Neural cell (in vitro differentiated cells): ENCODE data around the gene GRIA1.

Experiments used
- EP300 ChIP-seq: fragments of 450-650 bp; conservative IDR thresholded peaks from 2 replicates; pipeline ENCODE4 v1.6.1; 2014; ENCODE audit warnings: antibody characterized with exemption, mild to moderate bottlenecking, moderate library complexity; ENCODE audit not compliant: poor library complexity, severe bottlenecking
- EZH2 ChIP-seq: fragments of 200-600, 300-800 bp; shearing (Covaris generic), sonication (generic); IDR thresholded peaks from 2 replicates; pipeline ENCODE4 v1.6.1; 2014; ENCODE audit warnings: antibody characterized with exemption, low read length, borderline replicate concordance, mild to moderate bottlenecking; ENCODE audit not compliant: insufficient read depth, poor library complexity, severe bottlenecking
- POLR2AphosphoS5 ChIP-seq: IDR thresholded peaks from 2 replicates; pipeline ENCODE4 v1.6.1; 2012
- RAD21 ChIP-seq: fragments of 450-650 bp; conservative IDR thresholded peaks from 2 replicates; pipeline ENCODE4 v1.6.1; 2014; ENCODE audit warnings: antibody characterized with exemption, mild to moderate bottlenecking, moderate library complexity
- TAF1 ChIP-seq: IDR thresholded peaks from 2 replicates; pipeline ENCODE4 v1.6.1; 2012; ENCODE audit warnings: low read depth
- TF ChIP-seq, protein P1 (sequence below): fragments of 450-650 bp; IDR thresholded peaks from 2 replicates; pipeline ENCODE4 v1.5.1; 2014; ENCODE audit warnings: antibody characterized with exemption, mild to moderate bottlenecking, moderate library complexity; ENCODE audit not compliant: poor library complexity, severe bottlenecking
- TF ChIP-seq, protein P2 (sequence below): IDR thresholded peaks from 2 replicates; pipeline ENCODE4 v1.6.1; 2012; ENCODE audit warnings: borderline replicate concordance

DNA sequence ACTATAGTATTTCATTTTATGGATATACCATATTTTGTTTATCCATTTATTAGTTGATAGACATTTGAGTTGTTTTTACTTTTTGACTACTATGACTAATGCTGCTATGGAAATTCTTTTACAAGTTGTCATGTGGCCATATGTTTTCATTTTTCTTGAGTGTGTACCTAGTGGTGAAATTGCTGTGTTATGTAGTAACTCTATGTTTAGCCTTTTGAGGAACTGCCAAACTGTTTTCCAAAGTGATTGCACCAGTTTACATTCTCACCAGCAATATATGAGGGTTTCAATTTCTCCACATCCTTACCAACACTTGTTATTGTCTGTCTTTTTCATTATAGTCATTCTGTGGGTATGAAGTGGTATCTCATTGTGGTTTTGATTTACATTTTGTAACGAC lies 75.4 kb downstream of the GRIA1 start:
- TF ChIP-seq, protein P1, sequence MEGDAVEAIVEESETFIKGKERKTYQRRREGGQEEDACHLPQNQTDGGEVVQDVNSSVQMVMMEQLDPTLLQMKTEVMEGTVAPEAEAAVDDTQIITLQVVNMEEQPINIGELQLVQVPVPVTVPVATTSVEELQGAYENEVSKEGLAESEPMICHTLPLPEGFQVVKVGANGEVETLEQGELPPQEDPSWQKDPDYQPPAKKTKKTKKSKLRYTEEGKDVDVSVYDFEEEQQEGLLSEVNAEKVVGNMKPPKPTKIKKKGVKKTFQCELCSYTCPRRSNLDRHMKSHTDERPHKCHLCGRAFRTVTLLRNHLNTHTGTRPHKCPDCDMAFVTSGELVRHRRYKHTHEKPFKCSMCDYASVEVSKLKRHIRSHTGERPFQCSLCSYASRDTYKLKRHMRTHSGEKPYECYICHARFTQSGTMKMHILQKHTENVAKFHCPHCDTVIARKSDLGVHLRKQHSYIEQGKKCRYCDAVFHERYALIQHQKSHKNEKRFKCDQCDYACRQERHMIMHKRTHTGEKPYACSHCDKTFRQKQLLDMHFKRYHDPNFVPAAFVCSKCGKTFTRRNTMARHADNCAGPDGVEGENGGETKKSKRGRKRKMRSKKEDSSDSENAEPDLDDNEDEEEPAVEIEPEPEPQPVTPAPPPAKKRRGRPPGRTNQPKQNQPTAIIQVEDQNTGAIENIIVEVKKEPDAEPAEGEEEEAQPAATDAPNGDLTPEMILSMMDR: no peak
- TF ChIP-seq POLR2AphosphoS5 (no peak), TAF1 (no peak), EZH2 (no peak), EP300 (no peak), RAD21 (no peak)
- TF ChIP-seq, protein P2, sequence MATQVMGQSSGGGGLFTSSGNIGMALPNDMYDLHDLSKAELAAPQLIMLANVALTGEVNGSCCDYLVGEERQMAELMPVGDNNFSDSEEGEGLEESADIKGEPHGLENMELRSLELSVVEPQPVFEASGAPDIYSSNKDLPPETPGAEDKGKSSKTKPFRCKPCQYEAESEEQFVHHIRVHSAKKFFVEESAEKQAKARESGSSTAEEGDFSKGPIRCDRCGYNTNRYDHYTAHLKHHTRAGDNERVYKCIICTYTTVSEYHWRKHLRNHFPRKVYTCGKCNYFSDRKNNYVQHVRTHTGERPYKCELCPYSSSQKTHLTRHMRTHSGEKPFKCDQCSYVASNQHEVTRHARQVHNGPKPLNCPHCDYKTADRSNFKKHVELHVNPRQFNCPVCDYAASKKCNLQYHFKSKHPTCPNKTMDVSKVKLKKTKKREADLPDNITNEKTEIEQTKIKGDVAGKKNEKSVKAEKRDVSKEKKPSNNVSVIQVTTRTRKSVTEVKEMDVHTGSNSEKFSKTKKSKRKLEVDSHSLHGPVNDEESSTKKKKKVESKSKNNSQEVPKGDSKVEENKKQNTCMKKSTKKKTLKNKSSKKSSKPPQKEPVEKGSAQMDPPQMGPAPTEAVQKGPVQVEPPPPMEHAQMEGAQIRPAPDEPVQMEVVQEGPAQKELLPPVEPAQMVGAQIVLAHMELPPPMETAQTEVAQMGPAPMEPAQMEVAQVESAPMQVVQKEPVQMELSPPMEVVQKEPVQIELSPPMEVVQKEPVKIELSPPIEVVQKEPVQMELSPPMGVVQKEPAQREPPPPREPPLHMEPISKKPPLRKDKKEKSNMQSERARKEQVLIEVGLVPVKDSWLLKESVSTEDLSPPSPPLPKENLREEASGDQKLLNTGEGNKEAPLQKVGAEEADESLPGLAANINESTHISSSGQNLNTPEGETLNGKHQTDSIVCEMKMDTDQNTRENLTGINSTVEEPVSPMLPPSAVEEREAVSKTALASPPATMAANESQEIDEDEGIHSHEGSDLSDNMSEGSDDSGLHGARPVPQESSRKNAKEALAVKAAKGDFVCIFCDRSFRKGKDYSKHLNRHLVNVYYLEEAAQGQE: no peak
